ENCODE measurements around the gene UBALD2. TPM values are rescaled to one million over a fixed set of nuclear protein-coding genes. Genes with fewer than 3 reads are reported as not detected.

The UBALD2 gene
- total RNA-seq, 4 donors from 2014 or later = 9.1 to 16.2 (median 12.4) TPM

DNA sequence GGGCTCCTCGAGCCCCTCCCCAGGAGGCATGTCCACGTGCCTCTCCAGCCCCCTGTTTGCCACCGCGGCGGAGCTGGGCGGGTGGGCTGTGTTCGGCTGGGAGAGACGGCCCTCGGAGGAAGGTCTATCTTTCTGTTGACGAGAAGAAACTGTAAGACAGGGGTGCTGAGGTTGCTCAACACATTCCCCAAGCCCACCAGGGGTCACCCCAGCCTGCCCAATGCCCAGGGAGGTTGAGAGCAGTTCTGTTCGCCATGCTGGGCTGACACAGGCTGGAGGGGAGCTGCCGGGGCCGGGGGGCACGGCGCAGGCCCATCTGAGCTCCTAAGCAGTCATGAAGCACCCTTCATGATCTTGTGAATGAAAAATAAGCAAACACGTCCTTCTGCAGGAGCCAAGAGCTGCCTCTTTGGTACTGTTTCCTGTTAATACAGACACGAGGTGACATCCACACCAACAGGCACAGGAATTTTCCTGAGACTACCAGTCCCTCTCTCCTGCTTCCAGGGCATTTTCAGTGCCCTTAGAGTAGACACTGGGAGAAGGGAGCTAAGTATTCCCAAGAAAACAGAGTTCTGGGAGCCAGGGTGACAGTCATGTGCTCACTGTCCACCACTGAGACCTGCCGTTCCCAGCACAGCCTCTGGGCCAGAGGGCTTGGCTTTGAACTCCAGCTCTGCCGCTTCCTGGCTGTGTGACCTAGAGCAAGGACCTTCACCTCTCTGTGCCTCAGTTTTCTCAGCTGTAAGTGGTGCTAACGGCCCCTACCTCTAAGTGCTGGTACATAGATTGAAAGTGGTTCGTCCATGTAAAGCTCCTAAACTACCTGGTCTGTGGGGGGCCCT, 9.2 kb downstream of the UBALD2 start:
- WGBS = 66% methylated on average over 19 of the region's 21 CpGs
- Histone ChIP-seq H3K4me1 (peaks cover 35 to 58% (median 47%) of the 10 kb centered on the region in 4 donors), H3K27me3 (no peaks in the 10 kb centered on the region), H3K4me3 (no peak overlapping the region), H3K9me3 (no peaks in the 10 kb centered on the region), H3K36me3 (peaks cover 0 to 34% (median 18%) of the 10 kb centered on the region in 4 donors), H3K27ac (replicated peaks in 1 of 4) (peak overlapping the region in 2 of 4 donors; percentile 19 to 26)
- intact Hi-C loops (cut with DNase I) = loop anchor here (5.0 kb wide), 1 partner anchor 37 kb away; no protein-coding TSS in a partner anchor
- TF ChIP-seq EP300 (IDR thresholded peaks at IDR 0.05) = no peak
- TF ChIP-seq CTCF (IDR thresholded peaks at IDR 0.05) = no peak
- TF ChIP-seq POLR2A (IDR thresholded peaks at IDR 0.05; ENCODE audit: low read depth) = no peak
- no peak for TF ChIP-seq POLR2AphosphoS5 (IDR thresholded peaks at IDR 0.05)
- no peak for DNase-seq (ENCODE audit: extremely low spot score)

GRCh38 chr17:76275382-76276068, 10.4 kb downstream of the UBALD2 start:
- no peak for DNase-seq (ENCODE audit: extremely low spot score)
- Histone ChIP-seq H3K36me3 (peaks cover 0 to 29% (median 8%) of the 10 kb centered on the region in 4 donors), H3K9me3 (no peaks in the 10 kb centered on the region), H3K27ac (replicated peaks in 1 of 4) (no peak overlapping the region), H3K4me1 (peaks cover 26 to 53% (median 44%) of the 10 kb centered on the region in 4 donors), H3K27me3 (no peaks in the 10 kb centered on the region), H3K4me3 (no peak overlapping the region)
- WGBS = 90% methylated on average over 16 of the region's 22 CpGs
- TF ChIP-seq EP300 (IDR thresholded peaks at IDR 0.05) (no peak), POLR2AphosphoS5 (IDR thresholded peaks at IDR 0.05) (no peak), POLR2A (IDR thresholded peaks at IDR 0.05; ENCODE audit: low read depth) (no peak), CTCF (IDR thresholded peaks at IDR 0.05) (no peak)
- intact Hi-C loops (cut with DNase I) = loop anchor here (5.0 kb wide), 1 partner anchor 93 kb away; no protein-coding TSS in a partner anchor

- Histone ChIP-seq H3K27me3 (no peaks in the 10 kb centered on the region), H3K9me3 (no peaks in the 10 kb centered on the region), H3K36me3 (peaks cover 0 to 26% (median 2%) of the 10 kb centered on the region in 4 donors), H3K4me1 (peaks cover 21 to 47% (median 39%) of the 10 kb centered on the region in 4 donors), H3K4me3 (no peak overlapping the region), H3K27ac (replicated peaks in 1 of 4) (no peak overlapping the region)
- intact Hi-C loops (cut with DNase I) = loop anchor here (5.0 kb wide), 1 partner anchor 94 kb away; no protein-coding TSS in a partner anchor
- TF ChIP-seq POLR2A (IDR thresholded peaks at IDR 0.05; ENCODE audit: low read depth) = no peak
- no peak for TF ChIP-seq EP300 (IDR thresholded peaks at IDR 0.05)
- no peak for TF ChIP-seq POLR2AphosphoS5 (IDR thresholded peaks at IDR 0.05)
- no peak for TF ChIP-seq CTCF (IDR thresholded peaks at IDR 0.05)
- WGBS = 89% methylated on average over 11 of the region's 11 CpGs
- no peak for DNase-seq (ENCODE audit: extremely low spot score)
Measured at GRCh38 chr17:76276069-76276431, 10.9 kb downstream of the UBALD2 start.

- DNase-seq (ENCODE audit: extremely low spot score) = no peak
- peaks cover 16 to 41% (median 33%) of the 10 kb centered on the region in 4 donors for H3K4me1 ChIP-seq
- H3K27ac ChIP-seq (replicated peaks in 1 of 4) = peak overlapping the region in 1 of 4 donors; percentile 14
- intact Hi-C loops (cut with DNase I) = loop anchor here (5.0 kb wide), 1 partner anchor 94 kb away; no protein-coding TSS in a partner anchor
- no peaks in the 10 kb centered on the region for H3K27me3 ChIP-seq
- H3K36me3 ChIP-seq = peaks cover 0 to 23% (median 0%) of the 10 kb centered on the region in 4 donors
- TF ChIP-seq EP300 (IDR thresholded peaks at IDR 0.05) = no peak
- TF ChIP-seq POLR2A (IDR thresholded peaks at IDR 0.05; ENCODE audit: low read depth) = no peak
- TF ChIP-seq POLR2AphosphoS5 (IDR thresholded peaks at IDR 0.05) = no peak
- no peak for TF ChIP-seq CTCF (IDR thresholded peaks at IDR 0.05)
- no peak overlapping the region for H3K4me3 ChIP-seq
- H3K9me3 ChIP-seq = no peaks in the 10 kb centered on the region
- WGBS = 87% methylated on average over 16 of the region's 19 CpGs
Measured at GRCh38 chr17:76276461-76277299, 11.5 kb downstream of the UBALD2 start.
